Liver (tissue), 9 donors: Measurements from ENCODE around the gene USP43. TPM values are rescaled to one million over a fixed set of nuclear protein-coding genes. Genes with fewer than 3 reads are reported as not detected.

ENCODE experiments used
- DNase-seq: peaks from one replicate; pipeline ENCODE4 v3.0.0-alpha.2; 2017; ENCODE audit warnings: low spot score
- H3K27ac ChIP-seq, 2 donors: one replicate each; pipeline ENCODE4 v1.7.0; 2013; ENCODE audit warnings: inconsistent platforms in 2 of 2, low read length in 2 of 2, control low read depth in 1 of 2, low read depth in 1 of 2, mild to moderate bottlenecking in 1 of 2
- H3K27me3 ChIP-seq, 4 donors: one replicate each; pipeline versions ENCODE4 v1.6.1 to v1.7.0; 2013; ENCODE audit warnings: low read length in 3 of 4, inconsistent platforms in 1 of 4, mild to moderate bottlenecking in 1 of 4, moderate library complexity in 1 of 4; ENCODE audit not compliant: control insufficient read depth in 4 of 4, insufficient read depth in 4 of 4
- H3K36me3 ChIP-seq, 4 donors: one replicate each; pipeline versions ENCODE4 v1.6.1 to v1.7.0; 2013; ENCODE audit warnings: low read length in 3 of 4, mild to moderate bottlenecking in 3 of 4, low read depth in 1 of 4, moderate library complexity in 1 of 4; ENCODE audit not compliant: control insufficient read depth in 4 of 4, insufficient read depth in 3 of 4
- H3K4me1 ChIP-seq, 4 donors: one replicate each; pipeline versions ENCODE4 v1.6.1 to v1.7.0; 2013; ENCODE audit warnings: low read length in 3 of 4, mild to moderate bottlenecking in 3 of 4, moderate library complexity in 1 of 4; ENCODE audit not compliant: control insufficient read depth in 4 of 4, insufficient read depth in 4 of 4
- H3K4me3 ChIP-seq, 3 donors: one replicate each; pipeline versions ENCODE4 v1.6.1 to v1.7.0; 2013; ENCODE audit warnings: low read length in 3 of 3, control low read depth in 1 of 3, low read depth in 1 of 3, mild to moderate bottlenecking in 1 of 3
- H3K9ac ChIP-seq, 2 donors: one replicate each; pipeline ENCODE4 v1.7.0; 2013; ENCODE audit warnings: low read length in 2 of 2, mild to moderate bottlenecking in 2 of 2, moderate library complexity in 2 of 2, control low read depth in 1 of 2, low read depth in 1 of 2
- H3K9me3 ChIP-seq, 4 donors: one replicate each; pipeline versions ENCODE4 v1.6.1 to v1.7.0; 2013; ENCODE audit warnings: low read length in 3 of 4; ENCODE audit not compliant: control insufficient read depth in 4 of 4
- CTCF ChIP-seq: fragments of 150-350 bp; IDR thresholded peaks from 2 replicates; pipeline ENCODE4 v1.5.1; 2017; ENCODE audit warnings: improper control_type of control experiment, low read depth, low read length; ENCODE audit not compliant: missing input control
- EGR1 ChIP-seq, 2 donors: IDR thresholded peaks; 2 replicates each; pipeline ENCODE4 v1.6.1; 2016 to 2018; ENCODE audit warnings: antibody characterized with exemption in 2 of 2, low read depth in 2 of 2
- GABPA ChIP-seq, 2 donors: IDR thresholded peaks in 1 of 2; conservative IDR thresholded peaks in 1 of 2; 2 replicates each; pipeline ENCODE4 v1.6.1; 2016; ENCODE audit warnings: antibody characterized with exemption in 2 of 2, mild to moderate bottlenecking in 1 of 2, moderate library complexity in 1 of 2
- HNF4A ChIP-seq, 2 donors: conservative IDR thresholded peaks; 2 replicates each; pipeline ENCODE4 v1.6.1; 2016; ENCODE audit warnings: antibody characterized with exemption in 2 of 2, mild to moderate bottlenecking in 2 of 2
- HNF4G ChIP-seq: IDR thresholded peaks from 2 replicates; pipeline ENCODE4 v1.6.1; 2016; ENCODE audit warnings: antibody characterized with exemption
- JUND ChIP-seq, 2 donors: IDR thresholded peaks; 2 replicates each; pipeline ENCODE4 v1.6.1; 2016; ENCODE audit warnings: antibody characterized with exemption in 2 of 2
- NR2F2 ChIP-seq: IDR thresholded peaks from 2 replicates; pipeline ENCODE4 v1.6.1; 2016; ENCODE audit warnings: antibody characterized with exemption
- RAD21 ChIP-seq, 2 donors: IDR thresholded peaks; 2 replicates each; pipeline ENCODE4 v1.6.1; 2016; ENCODE audit warnings: antibody characterized with exemption in 2 of 2, mild to moderate bottlenecking in 2 of 2
- REST ChIP-seq: IDR thresholded peaks from 2 replicates; pipeline ENCODE4 v1.6.1; 2016; ENCODE audit warnings: antibody characterized with exemption, mild to moderate bottlenecking
- RXRA ChIP-seq, 2 donors: IDR thresholded peaks; 2 replicates each; pipeline ENCODE4 v1.6.1; 2017 to 2018; ENCODE audit warnings: antibody characterized with exemption in 2 of 2, mild to moderate bottlenecking in 1 of 2
- SP1 ChIP-seq: IDR thresholded peaks from 2 replicates; pipeline ENCODE4 v1.6.1; 2018; ENCODE audit warnings: antibody characterized with exemption, mild to moderate bottlenecking
- TAF1 ChIP-seq: conservative IDR thresholded peaks from 2 replicates; pipeline ENCODE4 v1.6.1; 2016; ENCODE audit warnings: antibody characterized with exemption, mild to moderate bottlenecking
- YY1 ChIP-seq: IDR thresholded peaks from 2 replicates; pipeline ENCODE4 v1.6.1; 2016; ENCODE audit warnings: antibody characterized with exemption, mild to moderate bottlenecking
- WGBS: extraction: QIAGEN DNeasy Blood & Tissue Kit; methylation state at CpG from one replicate; pipeline ENCODE4 v1.1.7; 2013; 5-methylcytosine and 5-hydroxymethylcytosine counted together
- polyA plus RNA-seq, 2 donors: library from polyadenylated mRNA; stranded (reverse) in 1 of 2; unstranded in 1 of 2; fragments of 200-250 nt in 1 of 2; fragments of >200 nt in 1 of 2; fragmentation: Nextera tagmentation in 1 of 2; extraction: Ambion mirVana in 1 of 2; gene quantifications; one replicate each; pipeline versions ENCODE4 v1.2.1 to v1.2.3, GENCODE V29; 2013 to 2015
- total RNA-seq, 2 donors: library from RNA; depleted of rRNA; stranded (reverse); fragments of >200 nt; gene quantifications; one replicate each; pipeline ENCODE4 v1.2.3, GENCODE V29; 2014
- donor health status: healthy.
- donor health status: healthy.
- donor health status: healthy.
- donor health status: healthy.
- donor health status: healthy.

The USP43 gene
- total and polyA plus RNA-seq, 4 donors, result 0.42 to 7.4 (median 0.94) TPM

GRCh38 chr17:9671559-9671958 is 26.2 kb downstream of the USP43 start:
- Histone ChIP-seq H3K9me3 (no peaks in the 10 kb centered on the region), H3K27me3 (peaks cover 0 to 2% (median 0%) of the 10 kb centered on the region in 4 donors), H3K4me1 (no peaks in the 10 kb centered on the region), H3K4me3 (no peak overlapping the region), H3K36me3 (no peaks in the 10 kb centered on the region), H3K9ac (no peak overlapping the region), H3K27ac (no peak overlapping the region)
- no peak for TF ChIP-seq JUND (IDR thresholded peaks at IDR 0.05)
- DNase-seq, result no peak
- WGBS, result 82% methylated on average over 4 of the region's 4 CpGs

- 94% methylated on average over 8 of the region's 8 CpGs for WGBS
- no peaks in the 10 kb centered on the region for H3K4me1 ChIP-seq
- no peak for DNase-seq
- H3K27me3 ChIP-seq, result peaks cover 0 to 2% (median 0%) of the 10 kb centered on the region in 4 donors
- H3K36me3 ChIP-seq, result no peaks in the 10 kb centered on the region
- no peak overlapping the region for H3K4me3 ChIP-seq
- no peaks in the 10 kb centered on the region for H3K9me3 ChIP-seq
- H3K9ac ChIP-seq, result no peak overlapping the region
- no peak for TF ChIP-seq HNF4A (conservative IDR thresholded peaks at IDR 0.05)
- no peak for TF ChIP-seq TAF1
- no peak for TF ChIP-seq RXRA (IDR thresholded peaks at IDR 0.05)
- no peak for TF ChIP-seq RAD21 (IDR thresholded peaks at IDR 0.05)
- TF ChIP-seq HNF4G, result no peak
- TF ChIP-seq NR2F2, result no peak
- no peak for TF ChIP-seq JUND (IDR thresholded peaks at IDR 0.05)
- TF ChIP-seq REST, result no peak
- TF ChIP-seq SP1, result no peak
- TF ChIP-seq CTCF, result no peak
- TF ChIP-seq EGR1 (IDR thresholded peaks at IDR 0.05; ENCODE audit: low read depth in 2 of 2), result no peak
- TF ChIP-seq GABPA (IDR thresholded peaks at IDR 0.05 in 1 of 2, conservative IDR thresholded peaks at IDR 0.05 in 1 of 2), result no peak
- no peak overlapping the region for H3K27ac ChIP-seq
Measured at GRCh38 chr17:9672266-9672665, 26.9 kb downstream of the USP43 start.

- Histone ChIP-seq H3K4me1 (no peaks in the 10 kb centered on the region), H3K36me3 (no peaks in the 10 kb centered on the region), H3K27ac (no peak overlapping the region), H3K4me3 (no peak overlapping the region), H3K9me3 (no peaks in the 10 kb centered on the region), H3K9ac (no peak overlapping the region), H3K27me3 (peaks cover 0 to 2% (median 0%) of the 10 kb centered on the region in 4 donors)
- WGBS, result 83% methylated on average over 6 of the region's 6 CpGs
- DNase-seq, result no peak
- no peak for TF ChIP-seq REST
- no peak for TF ChIP-seq EGR1 (IDR thresholded peaks at IDR 0.05; ENCODE audit: low read depth in 2 of 2)
- no peak for TF ChIP-seq YY1
Measured at GRCh38 chr17:9672691-9673090, 27.4 kb downstream of the USP43 start.
